ENCODE measurements around the gene SLC7A10.

DNA sequence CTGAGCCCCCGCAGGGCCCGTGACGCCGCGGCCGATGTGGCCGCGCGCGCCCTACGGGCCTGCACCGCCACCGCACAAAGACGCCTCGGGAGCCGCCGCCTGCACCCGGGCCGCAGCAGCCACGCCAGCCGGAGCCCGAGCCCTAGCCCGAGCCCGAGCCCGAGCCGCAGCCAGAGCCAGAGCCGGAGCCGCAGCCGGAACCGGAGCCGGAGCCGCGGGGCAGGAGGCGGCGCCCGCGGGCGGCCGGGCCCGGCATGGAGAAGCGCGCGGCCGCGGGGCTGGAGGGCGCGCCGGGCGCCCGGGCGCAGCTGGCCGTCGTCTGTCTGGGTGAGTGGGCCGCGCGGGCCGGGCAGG, 31.1 kb downstream of the SLC7A10 start:
- TF ChIP-seq, protein P1, sequence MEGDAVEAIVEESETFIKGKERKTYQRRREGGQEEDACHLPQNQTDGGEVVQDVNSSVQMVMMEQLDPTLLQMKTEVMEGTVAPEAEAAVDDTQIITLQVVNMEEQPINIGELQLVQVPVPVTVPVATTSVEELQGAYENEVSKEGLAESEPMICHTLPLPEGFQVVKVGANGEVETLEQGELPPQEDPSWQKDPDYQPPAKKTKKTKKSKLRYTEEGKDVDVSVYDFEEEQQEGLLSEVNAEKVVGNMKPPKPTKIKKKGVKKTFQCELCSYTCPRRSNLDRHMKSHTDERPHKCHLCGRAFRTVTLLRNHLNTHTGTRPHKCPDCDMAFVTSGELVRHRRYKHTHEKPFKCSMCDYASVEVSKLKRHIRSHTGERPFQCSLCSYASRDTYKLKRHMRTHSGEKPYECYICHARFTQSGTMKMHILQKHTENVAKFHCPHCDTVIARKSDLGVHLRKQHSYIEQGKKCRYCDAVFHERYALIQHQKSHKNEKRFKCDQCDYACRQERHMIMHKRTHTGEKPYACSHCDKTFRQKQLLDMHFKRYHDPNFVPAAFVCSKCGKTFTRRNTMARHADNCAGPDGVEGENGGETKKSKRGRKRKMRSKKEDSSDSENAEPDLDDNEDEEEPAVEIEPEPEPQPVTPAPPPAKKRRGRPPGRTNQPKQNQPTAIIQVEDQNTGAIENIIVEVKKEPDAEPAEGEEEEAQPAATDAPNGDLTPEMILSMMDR (IDR thresholded peaks at IDR 0.05; ENCODE audit: low read length): no peak
- no peak for TF ChIP-seq EZH2phosphoT487 (IDR thresholded peaks at IDR 0.05; ENCODE audit: low read length)

All from MM.1S (cell line).